WTC11 (cell line): Measurements from ENCODE around the gene KLHDC8A. TPM values are rescaled to one million over a fixed set of nuclear protein-coding genes. Genes with fewer than 3 reads are reported as not detected.

ENCODE experiments used
- ATAC-seq: fragments of 200-7000 bp; cut with Tn5 transposase; 2 replicates; pipeline ENCODE4 v1.10.0; 2021; ENCODE audit warnings: mild to moderate bottlenecking, moderate library complexity
- CTCF ChIA-PET: fragments of 300-600 bp; sonication (Branson Sonifier 250); formaldehyde crosslinking; loops from one replicate; lab custom pipeline; 2021; ENCODE audit warnings: antibody characterized with exemption; lab: Charles Lee
- POLR2A ChIA-PET: fragments of 350-600 bp; sonication (Branson Sonifier 250); formaldehyde crosslinking; loops from one replicate; lab custom pipeline; 2021; ENCODE audit warnings: antibody characterized with exemption; lab: Charles Lee
- DNase-seq: peaks from one replicate; pipeline ENCODE4 v3.0.0; 2021; ENCODE audit warnings: low spot score
- H3K27ac Mint-ChIP-seq: 2 replicates; pipeline ENCODE4 v1.8.0; 2021; ENCODE audit warnings: mixed read lengths
- H3K27me3 Mint-ChIP-seq: 2 replicates; pipeline ENCODE4 v1.8.0; 2021; ENCODE audit warnings: low read depth, mild to moderate bottlenecking, moderate library complexity, mixed read lengths
- H3K36me3 Mint-ChIP-seq: 2 replicates; pipeline ENCODE4 v1.8.0; 2021; ENCODE audit warnings: mixed read lengths
- H3K4me1 Mint-ChIP-seq: 2 replicates; pipeline ENCODE4 v1.8.0; 2022; ENCODE audit warnings: mixed read lengths
- H3K4me3 Mint-ChIP-seq: 2 replicates; pipeline ENCODE4 v1.8.0; 2021; ENCODE audit warnings: mild to moderate bottlenecking, moderate library complexity, mixed read lengths
- H3K9me3 Mint-ChIP-seq: 2 replicates; pipeline ENCODE4 v1.8.0; 2021; ENCODE audit warnings: mixed read lengths
- CBFB ChIP-seq: sonication (generic); formaldehyde crosslinking; IDR thresholded peaks from 2 replicates; pipeline ENCODE4 v1.8.1; 2022; ENCODE audit warnings: mild to moderate bottlenecking, low read depth, missing genetic modification reagents
- ETV6 ChIP-seq: sonication (generic); formaldehyde crosslinking; IDR thresholded peaks from 2 replicates; pipeline ENCODE4 v1.8.1; 2022; ENCODE audit warnings: mild to moderate bottlenecking, missing genetic modification reagents
- FOXK1 ChIP-seq: sonication (generic); formaldehyde crosslinking; IDR thresholded peaks from 2 replicates; pipeline ENCODE4 v1.8.0; 2022; ENCODE audit warnings: mild to moderate bottlenecking, moderate library complexity, missing genetic modification reagents
- NFATC4 ChIP-seq: fragments of 250-450 bp; sonication (Bioruptor Pico); IDR thresholded peaks from 2 replicates; pipeline ENCODE4 v1.9.0; 2021; ENCODE audit warnings: mild to moderate bottlenecking
- RORB ChIP-seq: fragments of 250-450 bp; sonication (Bioruptor Pico); IDR thresholded peaks from 2 replicates; pipeline ENCODE4 v1.9.0; 2021; ENCODE audit warnings: mild to moderate bottlenecking
- SP1 ChIP-seq: sonication (generic); formaldehyde crosslinking; conservative IDR thresholded peaks from 2 replicates; pipeline ENCODE4 v1.8.1; 2022; ENCODE audit warnings: missing genetic modification reagents
- ZNF121 ChIP-seq: sonication (generic); formaldehyde crosslinking; IDR thresholded peaks from 2 replicates; pipeline ENCODE4 v1.8.0; 2023; ENCODE audit warnings: missing genetic modification reagents
- ZNF138 ChIP-seq: sonication (generic); formaldehyde crosslinking; conservative IDR thresholded peaks from 2 replicates; pipeline ENCODE4 v1.8.1; 2022; ENCODE audit warnings: mild to moderate bottlenecking, moderate library complexity, missing genetic modification reagents
- ZNF317 ChIP-seq: sonication (generic); formaldehyde crosslinking; IDR thresholded peaks from 2 replicates; pipeline ENCODE4 v1.8.1; 2023; ENCODE audit warnings: low read depth, mild to moderate bottlenecking, moderate library complexity, missing genetic modification reagents, borderline replicate concordance
- ZNF416 ChIP-seq: fragments of 250-450 bp; sonication (Bioruptor Pico); IDR thresholded peaks from 2 replicates; pipeline ENCODE4 v1.9.0; 2021; ENCODE audit warnings: mild to moderate bottlenecking, inconsistent platforms
- ZNF423 ChIP-seq: fragments of 250-450 bp; sonication (Bioruptor Pico); IDR thresholded peaks from 2 replicates; pipeline ENCODE4 v2.1.2; 2022; ENCODE audit warnings: mild to moderate bottlenecking, moderate library complexity
- total RNA-seq: library from RNA; stranded (reverse); gene quantifications from 3 replicates; pipeline ENCODE4 v1.2.3, GENCODE V29; 2021
- TF ChIP-seq, protein P1 (sequence below): sonication (generic); formaldehyde crosslinking; IDR thresholded peaks from 2 replicates; pipeline ENCODE4 v1.8.0; 2023; ENCODE audit warnings: mild to moderate bottlenecking, missing genetic modification reagents
- TF ChIP-seq, protein P2 (sequence below): sonication (generic); formaldehyde crosslinking; conservative IDR thresholded peaks from 2 replicates; pipeline ENCODE4 v1.8.1; 2023; ENCODE audit warnings: mild to moderate bottlenecking, low read depth, missing genetic modification reagents, moderate library complexity
- TF ChIP-seq, protein P3 (sequence below): sonication (generic); formaldehyde crosslinking; IDR thresholded peaks from 2 replicates; pipeline ENCODE4 v1.8.0; 2022; ENCODE audit warnings: missing genetic modification reagents
- TF ChIP-seq, protein P4 (sequence below): sonication (generic); formaldehyde crosslinking; IDR thresholded peaks from 2 replicates; pipeline ENCODE4 v1.8.1; 2023; ENCODE audit warnings: mild to moderate bottlenecking, missing genetic modification reagents

The KLHDC8A gene
- total RNA-seq, 1 experiment from 2014 or later, result 1.7 TPM

DNA sequence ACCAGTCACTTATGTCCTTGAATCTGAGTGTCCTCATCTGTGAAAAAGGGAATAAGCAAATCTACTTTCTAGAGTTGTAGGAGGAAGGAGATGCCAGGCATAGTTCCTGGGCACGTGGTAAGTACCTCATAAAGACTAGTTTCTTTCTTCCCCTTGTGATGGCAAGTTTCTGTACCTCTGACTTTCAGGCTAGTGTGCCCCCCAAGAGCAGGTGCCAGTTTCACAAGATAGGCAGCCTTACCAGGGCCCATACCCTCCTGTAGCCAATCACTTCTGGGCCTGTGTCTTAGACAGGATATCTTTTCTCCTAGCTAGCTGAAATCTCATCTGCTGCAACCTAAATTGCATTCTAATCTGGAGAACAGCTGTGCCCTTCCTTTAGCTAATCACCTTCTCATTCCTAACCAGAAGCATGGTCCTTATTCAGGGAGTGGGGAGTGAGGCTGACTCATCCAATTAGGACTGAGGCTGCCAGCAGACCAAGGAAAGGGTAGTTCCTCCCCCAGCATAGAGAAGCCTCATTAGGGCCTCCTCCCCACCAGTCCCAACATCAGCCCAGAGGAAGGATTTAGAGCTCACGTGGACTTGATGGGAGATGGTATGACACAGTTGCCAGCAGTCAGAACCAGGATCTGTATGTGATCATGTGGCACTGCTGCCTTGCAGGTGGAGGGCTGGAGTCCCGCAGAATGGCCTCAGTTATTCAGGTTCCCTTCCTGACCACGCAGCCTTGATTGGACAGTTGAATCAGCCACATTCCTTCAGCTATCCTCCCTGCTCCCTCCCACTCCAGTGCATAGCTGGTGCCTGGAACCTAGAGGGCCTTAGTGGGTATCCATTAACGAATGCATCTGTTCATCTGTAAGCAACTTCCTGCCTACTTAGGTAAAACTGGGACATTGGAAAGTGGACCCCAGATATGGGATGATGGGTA is 7.9 kb downstream of the KLHDC8A start (continued):
- no peak for TF ChIP-seq ETV6 (CRISPR knock-in tag)
- TF ChIP-seq, protein P1, sequence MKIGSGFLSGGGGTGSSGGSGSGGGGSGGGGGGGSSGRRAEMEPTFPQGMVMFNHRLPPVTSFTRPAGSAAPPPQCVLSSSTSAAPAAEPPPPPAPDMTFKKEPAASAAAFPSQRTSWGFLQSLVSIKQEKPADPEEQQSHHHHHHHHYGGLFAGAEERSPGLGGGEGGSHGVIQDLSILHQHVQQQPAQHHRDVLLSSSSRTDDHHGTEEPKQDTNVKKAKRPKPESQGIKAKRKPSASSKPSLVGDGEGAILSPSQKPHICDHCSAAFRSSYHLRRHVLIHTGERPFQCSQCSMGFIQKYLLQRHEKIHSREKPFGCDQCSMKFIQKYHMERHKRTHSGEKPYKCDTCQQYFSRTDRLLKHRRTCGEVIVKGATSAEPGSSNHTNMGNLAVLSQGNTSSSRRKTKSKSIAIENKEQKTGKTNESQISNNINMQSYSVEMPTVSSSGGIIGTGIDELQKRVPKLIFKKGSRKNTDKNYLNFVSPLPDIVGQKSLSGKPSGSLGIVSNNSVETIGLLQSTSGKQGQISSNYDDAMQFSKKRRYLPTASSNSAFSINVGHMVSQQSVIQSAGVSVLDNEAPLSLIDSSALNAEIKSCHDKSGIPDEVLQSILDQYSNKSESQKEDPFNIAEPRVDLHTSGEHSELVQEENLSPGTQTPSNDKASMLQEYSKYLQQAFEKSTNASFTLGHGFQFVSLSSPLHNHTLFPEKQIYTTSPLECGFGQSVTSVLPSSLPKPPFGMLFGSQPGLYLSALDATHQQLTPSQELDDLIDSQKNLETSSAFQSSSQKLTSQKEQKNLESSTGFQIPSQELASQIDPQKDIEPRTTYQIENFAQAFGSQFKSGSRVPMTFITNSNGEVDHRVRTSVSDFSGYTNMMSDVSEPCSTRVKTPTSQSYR (CRISPR knock-in tag), result no peak
- no peak for TF ChIP-seq NFATC4 (CRISPR knock-in tag)

DNA sequence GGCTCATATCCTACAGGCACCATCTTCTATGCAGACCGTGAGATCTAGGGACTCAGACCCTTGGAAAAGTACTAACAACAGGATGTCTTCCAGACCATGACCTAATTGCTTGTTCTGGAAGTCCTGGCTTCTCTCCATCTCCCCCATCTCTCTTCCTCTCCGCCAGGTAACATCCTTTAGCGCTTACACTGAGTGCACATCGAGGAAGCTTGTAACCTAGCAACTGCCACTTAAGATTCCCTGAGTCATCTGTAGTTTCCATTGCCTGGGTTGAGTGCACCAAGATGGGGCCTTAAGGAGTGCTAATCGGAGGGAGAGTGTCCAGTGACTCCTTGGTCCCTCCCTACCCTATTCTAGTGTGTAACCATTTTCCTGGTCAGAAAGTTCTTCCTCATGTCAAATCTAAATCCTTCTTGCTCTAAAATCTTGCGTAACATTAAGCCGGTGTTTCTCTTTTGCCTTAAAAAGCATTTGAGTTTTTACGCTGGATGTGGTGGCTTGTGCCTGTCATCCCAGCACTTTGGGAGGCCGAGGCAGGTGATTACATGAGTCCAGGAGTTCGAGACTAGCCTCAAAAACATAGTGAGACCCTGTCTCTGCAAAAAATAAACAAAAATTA is 9.7 kb downstream of the KLHDC8A start:
- Mint-ChIP-seq H3K36me3 (no peaks in the 10 kb centered on the region), H3K4me3 (no peak overlapping the region), H3K9me3 (no peaks in the 10 kb centered on the region), H3K4me1 (peaks cover 53% of the 10 kb centered on the region), H3K27ac (no peak overlapping the region), H3K27me3 (peaks cover 48% of the 10 kb centered on the region)
- ChIA-PET POLR2A (no interaction called here), CTCF (interaction anchor here (1.6 to 8.4 kb wide), 4 partner anchors 11 to 177 kb away, joined by 4 to 122 read pairs (median 20); no protein-coding TSS in a partner anchor)
- TF ChIP-seq ZNF416 (no peak), ZNF138 (CRISPR knock-in tag) (no peak)
- ATAC-seq, result no peak
- DNase-seq, result no peak

DNA sequence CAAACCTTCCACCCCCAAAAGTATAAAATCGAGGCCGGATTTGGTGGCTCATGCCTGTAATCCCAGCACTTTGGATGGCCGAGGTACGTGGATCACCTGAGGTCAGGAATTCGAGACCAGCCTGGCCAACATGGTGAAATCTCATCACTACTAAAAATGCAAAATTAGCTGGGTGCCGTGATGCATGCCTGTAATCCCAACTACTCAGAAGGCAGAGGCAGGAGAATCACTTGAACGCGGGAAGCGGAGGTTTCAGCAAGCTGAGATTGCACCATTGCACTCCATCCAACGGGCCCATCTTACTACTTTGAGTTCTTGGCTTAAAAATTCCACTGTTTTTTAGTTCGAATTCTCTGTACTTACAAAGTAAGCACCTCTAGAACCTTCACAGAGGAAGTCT is 11.0 kb downstream of the KLHDC8A start:
- Mint-ChIP-seq H3K9me3 (no peaks in the 10 kb centered on the region), H3K36me3 (no peaks in the 10 kb centered on the region), H3K27me3 (peaks cover 54% of the 10 kb centered on the region), H3K4me1 (peaks cover 48% of the 10 kb centered on the region), H3K4me3 (no peak overlapping the region)
- no peak for ATAC-seq
- POLR2A ChIA-PET, result no interaction called here
- no peak for TF ChIP-seq ZNF317
- TF ChIP-seq CBFB (CRISPR knock-in tag), result no peak
- TF ChIP-seq, all 79 proteins: peak for 0
- no peak for DNase-seq
- CTCF ChIA-PET, result interaction anchor here (1.0 to 3.3 kb wide), 5 partner anchors 8 to 183 kb away, joined by 3 to 20 read pairs (median 10); no protein-coding TSS in a partner anchor
- H3K27ac Mint-ChIP-seq, result no peak overlapping the region

DNA sequence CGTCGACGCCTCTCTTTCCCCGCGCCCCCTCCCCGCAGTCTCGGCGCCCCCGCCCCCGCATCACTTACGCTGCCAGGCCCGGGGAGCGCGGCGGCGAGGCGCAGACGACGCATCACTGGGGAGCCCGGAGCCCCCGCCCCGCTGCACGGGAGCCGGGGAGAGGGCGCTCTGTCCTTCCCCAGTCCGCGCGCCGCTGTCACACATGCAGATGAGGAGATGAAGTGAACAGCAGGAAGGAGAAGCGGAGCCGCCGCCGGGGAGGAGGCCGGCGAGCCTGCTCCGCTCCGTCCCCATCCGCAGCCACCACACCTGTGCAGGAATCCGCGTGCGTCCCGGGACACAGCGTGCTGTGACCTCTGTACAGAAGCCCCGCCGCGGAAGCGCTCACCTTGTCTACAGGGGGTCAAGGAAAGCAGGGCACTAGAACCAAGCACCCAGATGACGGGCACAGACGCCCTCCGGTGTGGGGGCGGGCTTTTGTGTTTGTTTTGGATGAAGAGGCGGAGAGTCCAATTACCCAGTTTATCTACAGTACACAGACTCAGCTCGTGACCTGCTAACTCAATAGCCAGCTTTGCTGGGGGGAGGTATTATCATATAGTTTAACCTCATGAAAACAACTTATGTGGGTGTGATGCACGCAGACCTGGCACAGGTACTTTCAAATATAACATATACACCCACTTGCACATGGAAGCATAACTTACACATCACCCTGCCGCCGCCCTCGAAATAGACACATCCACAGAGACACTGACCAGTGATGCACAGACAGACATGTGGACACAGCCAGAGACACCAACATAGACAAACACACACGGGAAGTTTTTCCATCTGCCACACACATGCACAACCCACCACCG is 12.4 kb downstream of the KLHDC8A start:
- Mint-ChIP-seq H3K9me3 (no peaks in the 10 kb centered on the region), H3K4me1 (peaks cover 33% of the 10 kb centered on the region), H3K27me3 (peaks cover 55% of the 10 kb centered on the region), H3K4me3 (peak overlapping the region; percentile 72), H3K36me3 (no peaks in the 10 kb centered on the region), H3K27ac (no peak overlapping the region)
- POLR2A ChIA-PET, result interaction anchor here (0.6 kb wide), 1 partner anchor 183 kb away, joined by 4 read pairs; no protein-coding TSS in a partner anchor
- peak; percentile 57 for ATAC-seq
- DNase-seq, result peak; percentile 66
- CTCF ChIA-PET, result interaction anchor here (1.3 to 3.3 kb wide), 6 partner anchors 8 to 141 kb away, joined by 3 to 20 read pairs (median 8); no protein-coding TSS in a partner anchor
- TF ChIP-seq, protein P2, sequence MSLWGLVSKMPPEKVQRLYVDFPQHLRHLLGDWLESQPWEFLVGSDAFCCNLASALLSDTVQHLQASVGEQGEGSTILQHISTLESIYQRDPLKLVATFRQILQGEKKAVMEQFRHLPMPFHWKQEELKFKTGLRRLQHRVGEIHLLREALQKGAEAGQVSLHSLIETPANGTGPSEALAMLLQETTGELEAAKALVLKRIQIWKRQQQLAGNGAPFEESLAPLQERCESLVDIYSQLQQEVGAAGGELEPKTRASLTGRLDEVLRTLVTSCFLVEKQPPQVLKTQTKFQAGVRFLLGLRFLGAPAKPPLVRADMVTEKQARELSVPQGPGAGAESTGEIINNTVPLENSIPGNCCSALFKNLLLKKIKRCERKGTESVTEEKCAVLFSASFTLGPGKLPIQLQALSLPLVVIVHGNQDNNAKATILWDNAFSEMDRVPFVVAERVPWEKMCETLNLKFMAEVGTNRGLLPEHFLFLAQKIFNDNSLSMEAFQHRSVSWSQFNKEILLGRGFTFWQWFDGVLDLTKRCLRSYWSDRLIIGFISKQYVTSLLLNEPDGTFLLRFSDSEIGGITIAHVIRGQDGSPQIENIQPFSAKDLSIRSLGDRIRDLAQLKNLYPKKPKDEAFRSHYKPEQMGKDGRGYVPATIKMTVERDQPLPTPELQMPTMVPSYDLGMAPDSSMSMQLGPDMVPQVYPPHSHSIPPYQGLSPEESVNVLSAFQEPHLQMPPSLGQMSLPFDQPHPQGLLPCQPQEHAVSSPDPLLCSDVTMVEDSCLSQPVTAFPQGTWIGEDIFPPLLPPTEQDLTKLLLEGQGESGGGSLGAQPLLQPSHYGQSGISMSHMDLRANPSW (CRISPR knock-in tag), result no peak
- no peak for TF ChIP-seq ZNF121 (CRISPR knock-in tag)
- TF ChIP-seq, protein P3, sequence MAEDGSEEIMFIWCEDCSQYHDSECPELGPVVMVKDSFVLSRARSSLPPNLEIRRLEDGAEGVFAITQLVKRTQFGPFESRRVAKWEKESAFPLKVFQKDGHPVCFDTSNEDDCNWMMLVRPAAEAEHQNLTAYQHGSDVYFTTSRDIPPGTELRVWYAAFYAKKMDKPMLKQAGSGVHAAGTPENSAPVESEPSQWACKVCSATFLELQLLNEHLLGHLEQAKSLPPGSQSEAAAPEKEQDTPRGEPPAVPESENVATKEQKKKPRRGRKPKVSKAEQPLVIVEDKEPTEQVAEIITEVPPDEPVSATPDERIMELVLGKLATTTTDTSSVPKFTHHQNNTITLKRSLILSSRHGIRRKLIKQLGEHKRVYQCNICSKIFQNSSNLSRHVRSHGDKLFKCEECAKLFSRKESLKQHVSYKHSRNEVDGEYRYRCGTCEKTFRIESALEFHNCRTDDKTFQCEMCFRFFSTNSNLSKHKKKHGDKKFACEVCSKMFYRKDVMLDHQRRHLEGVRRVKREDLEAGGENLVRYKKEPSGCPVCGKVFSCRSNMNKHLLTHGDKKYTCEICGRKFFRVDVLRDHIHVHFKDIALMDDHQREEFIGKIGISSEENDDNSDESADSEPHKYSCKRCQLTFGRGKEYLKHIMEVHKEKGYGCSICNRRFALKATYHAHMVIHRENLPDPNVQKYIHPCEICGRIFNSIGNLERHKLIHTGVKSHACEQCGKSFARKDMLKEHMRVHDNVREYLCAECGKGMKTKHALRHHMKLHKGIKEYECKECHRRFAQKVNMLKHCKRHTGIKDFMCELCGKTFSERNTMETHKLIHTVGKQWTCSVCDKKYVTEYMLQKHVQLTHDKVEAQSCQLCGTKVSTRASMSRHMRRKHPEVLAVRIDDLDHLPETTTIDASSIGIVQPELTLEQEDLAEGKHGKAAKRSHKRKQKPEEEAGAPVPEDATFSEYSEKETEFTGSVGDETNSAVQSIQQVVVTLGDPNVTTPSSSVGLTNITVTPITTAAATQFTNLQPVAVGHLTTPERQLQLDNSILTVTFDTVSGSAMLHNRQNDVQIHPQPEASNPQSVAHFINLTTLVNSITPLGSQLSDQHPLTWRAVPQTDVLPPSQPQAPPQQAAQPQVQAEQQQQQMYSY, result no peak
- no peak for TF ChIP-seq RORB (CRISPR knock-in tag)
- no peak; the same call in 1 of the 2 replicates for TF ChIP-seq FOXK1
- no peak for TF ChIP-seq ZNF423 (CRISPR knock-in tag)
- TF ChIP-seq SP1 (CRISPR knock-in tag), result peak; percentile 47
- TF ChIP-seq, protein P4, sequence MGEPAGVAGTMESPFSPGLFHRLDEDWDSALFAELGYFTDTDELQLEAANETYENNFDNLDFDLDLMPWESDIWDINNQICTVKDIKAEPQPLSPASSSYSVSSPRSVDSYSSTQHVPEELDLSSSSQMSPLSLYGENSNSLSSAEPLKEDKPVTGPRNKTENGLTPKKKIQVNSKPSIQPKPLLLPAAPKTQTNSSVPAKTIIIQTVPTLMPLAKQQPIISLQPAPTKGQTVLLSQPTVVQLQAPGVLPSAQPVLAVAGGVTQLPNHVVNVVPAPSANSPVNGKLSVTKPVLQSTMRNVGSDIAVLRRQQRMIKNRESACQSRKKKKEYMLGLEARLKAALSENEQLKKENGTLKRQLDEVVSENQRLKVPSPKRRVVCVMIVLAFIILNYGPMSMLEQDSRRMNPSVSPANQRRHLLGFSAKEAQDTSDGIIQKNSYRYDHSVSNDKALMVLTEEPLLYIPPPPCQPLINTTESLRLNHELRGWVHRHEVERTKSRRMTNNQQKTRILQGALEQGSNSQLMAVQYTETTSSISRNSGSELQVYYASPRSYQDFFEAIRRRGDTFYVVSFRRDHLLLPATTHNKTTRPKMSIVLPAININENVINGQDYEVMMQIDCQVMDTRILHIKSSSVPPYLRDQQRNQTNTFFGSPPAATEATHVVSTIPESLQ, result no peak
